Neuron (in vitro differentiated cells): ENCODE data around the gene AUH.

Experiments used
- H2AFZ ChIP-seq: one replicate; pipeline ENCODE4 v1.6.1; 2013; ENCODE audit warnings: low read depth, mild to moderate bottlenecking, inconsistent platforms, low read length, moderate library complexity
- H3K27me3 ChIP-seq: one replicate; pipeline ENCODE4 v1.6.1; 2013; ENCODE audit warnings: low read length; ENCODE audit not compliant: insufficient read depth
- H3K36me3 ChIP-seq: one replicate; pipeline ENCODE4 v1.6.1; 2013; ENCODE audit warnings: low read length; ENCODE audit not compliant: insufficient read depth
- H3K4me1 ChIP-seq: one replicate; pipeline ENCODE4 v1.6.1; 2013; ENCODE audit warnings: low read length; ENCODE audit not compliant: insufficient read depth
- H3K4me3 ChIP-seq: 2 replicates; pipeline ENCODE4 v1.5.1; 2013; ENCODE audit warnings: mild to moderate bottlenecking, low read length, moderate library complexity
- H3K9me3 ChIP-seq: one replicate; pipeline ENCODE4 v1.6.1; 2013; ENCODE audit warnings: low read length

AUH gene

DNA sequence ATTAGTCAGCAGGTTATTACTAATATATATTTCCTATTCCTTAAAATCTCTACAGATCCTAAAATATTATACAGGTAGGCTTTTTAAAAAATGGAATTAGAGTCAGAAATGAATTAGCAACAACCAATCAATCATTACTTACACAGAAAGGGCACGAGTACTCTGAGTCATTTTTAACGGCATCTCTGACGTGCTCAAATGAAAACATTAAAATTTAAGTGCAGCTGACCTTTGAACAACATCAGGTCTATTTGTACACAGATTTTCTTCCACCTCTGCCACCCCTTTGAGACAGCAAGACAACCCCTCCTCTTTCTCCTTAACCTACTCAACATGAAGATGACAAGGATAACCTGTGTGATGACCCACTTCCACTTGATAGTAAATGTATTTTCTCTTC is 19.1 kb downstream of the AUH start:
- H3K27me3 ChIP-seq = no peaks in the 10 kb centered on the region
- H2AFZ ChIP-seq = no peak overlapping the region
- no peak overlapping the region for H3K4me3 ChIP-seq
- peaks cover 7% of the 10 kb centered on the region for H3K9me3 ChIP-seq
- peaks cover 25% of the 10 kb centered on the region for H3K36me3 ChIP-seq
- no peaks in the 10 kb centered on the region for H3K4me1 ChIP-seq

DNA sequence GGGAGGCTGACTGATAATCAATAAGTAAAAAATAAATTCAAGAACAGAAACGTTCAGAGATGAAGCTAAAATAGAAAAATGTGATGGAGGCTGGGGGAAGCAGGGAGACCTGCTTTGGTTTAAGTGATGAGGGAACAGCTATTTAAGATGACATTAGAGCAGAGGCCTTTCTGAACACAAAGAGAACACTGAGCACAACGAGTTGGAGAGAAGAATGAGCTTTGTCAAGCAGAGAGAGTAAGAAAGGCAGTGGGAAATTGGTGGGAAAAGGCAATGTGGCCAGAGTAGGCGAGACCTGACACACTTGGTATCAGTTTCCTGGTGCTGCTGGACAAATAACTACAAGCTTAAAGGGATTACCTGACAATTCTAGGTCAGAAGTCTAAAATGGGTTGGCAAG is 20.0 kb downstream of the AUH start:
- peaks cover 7% of the 10 kb centered on the region for H3K9me3 ChIP-seq
- no peak overlapping the region for H3K4me3 ChIP-seq
- H3K4me1 ChIP-seq = no peaks in the 10 kb centered on the region
- H2AFZ ChIP-seq = no peak overlapping the region
- no peaks in the 10 kb centered on the region for H3K27me3 ChIP-seq
- peaks cover 25% of the 10 kb centered on the region for H3K36me3 ChIP-seq

DNA sequence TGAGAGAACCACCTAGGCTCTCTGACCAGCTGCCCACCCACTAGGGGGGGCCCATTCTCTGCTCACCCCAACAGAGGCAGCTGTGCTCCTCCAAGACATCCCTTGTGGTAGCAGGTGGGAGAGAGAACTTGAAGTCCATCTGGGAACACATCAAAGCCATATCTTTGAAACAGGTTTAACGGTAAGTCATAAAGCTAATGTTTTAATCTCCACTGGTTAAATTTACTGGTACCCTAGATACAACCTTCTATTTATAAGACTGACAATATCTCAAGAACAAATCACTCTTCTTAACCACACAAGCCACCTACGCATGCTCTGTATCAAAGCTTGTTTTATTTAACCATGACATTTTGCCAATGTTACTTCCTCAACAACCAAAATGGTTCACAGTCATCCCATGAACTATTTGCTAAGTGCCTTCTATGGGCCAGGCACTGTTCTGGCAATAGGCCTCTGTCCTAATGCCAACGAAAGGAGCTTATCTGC is 20.4 kb downstream of the AUH start:
- H3K9me3 ChIP-seq = peaks cover 7% of the 10 kb centered on the region
- no peak overlapping the region for H2AFZ ChIP-seq
- H3K27me3 ChIP-seq = no peaks in the 10 kb centered on the region
- H3K36me3 ChIP-seq = peaks cover 25% of the 10 kb centered on the region
- H3K4me1 ChIP-seq = no peaks in the 10 kb centered on the region
- H3K4me3 ChIP-seq = no peak overlapping the region

DNA sequence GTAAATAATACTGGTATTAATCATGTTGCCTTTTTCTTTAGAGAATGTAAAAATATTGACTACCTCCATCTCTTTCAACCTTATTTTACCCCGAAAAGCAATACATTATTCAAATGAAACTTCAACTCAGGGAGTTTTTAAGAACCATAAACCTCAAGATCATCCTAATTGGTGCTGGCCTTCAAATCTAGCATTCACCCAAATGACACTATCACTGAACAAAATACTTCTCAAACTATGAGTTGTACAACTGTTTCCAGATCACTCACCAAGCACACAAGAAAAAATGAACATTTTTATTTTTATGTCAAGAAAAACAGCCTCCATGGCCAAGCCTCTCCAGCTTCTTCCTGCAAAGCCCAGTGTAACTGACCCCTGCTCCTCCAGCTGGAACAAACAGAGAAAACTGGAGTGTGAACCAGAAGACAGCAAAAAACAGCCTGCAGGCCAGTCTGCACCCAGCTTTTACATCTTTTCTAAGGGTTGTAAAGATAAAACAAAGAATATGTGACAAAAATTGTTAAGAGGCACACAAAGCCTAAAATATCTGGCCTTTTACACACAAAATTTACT is 21.2 kb downstream of the AUH start:
- Histone ChIP-seq H3K4me1 (no peaks in the 10 kb centered on the region), H2AFZ (no peak overlapping the region), H3K9me3 (peaks cover 7% of the 10 kb centered on the region), H3K36me3 (peaks cover 25% of the 10 kb centered on the region), H3K27me3 (no peaks in the 10 kb centered on the region), H3K4me3 (no peak overlapping the region)

DNA sequence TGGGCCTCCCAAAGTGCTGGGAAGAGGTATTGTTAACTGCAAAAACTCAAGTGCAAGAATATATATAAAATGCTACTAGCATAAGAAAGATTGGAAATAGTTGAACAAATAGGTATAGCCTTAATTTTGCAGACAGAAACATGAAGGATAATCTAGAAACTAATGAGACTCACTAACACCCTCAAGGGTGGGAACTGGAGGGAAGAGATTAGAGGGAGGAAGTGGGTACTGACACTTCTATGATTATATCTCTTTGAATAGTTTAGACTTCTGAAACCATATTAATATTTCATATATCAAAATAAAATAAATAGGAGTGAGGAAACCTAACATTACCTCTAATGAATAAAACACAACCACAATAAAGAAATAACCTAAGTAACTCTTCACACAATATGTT is 23.0 kb downstream of the AUH start:
- H3K9me3 ChIP-seq = peaks cover 10% of the 10 kb centered on the region
- H3K4me1 ChIP-seq = peaks cover 3% of the 10 kb centered on the region
- no peaks in the 10 kb centered on the region for H3K27me3 ChIP-seq
- H2AFZ ChIP-seq = no peak overlapping the region
- H3K36me3 ChIP-seq = peaks cover 25% of the 10 kb centered on the region
- H3K4me3 ChIP-seq = no peak overlapping the region

DNA sequence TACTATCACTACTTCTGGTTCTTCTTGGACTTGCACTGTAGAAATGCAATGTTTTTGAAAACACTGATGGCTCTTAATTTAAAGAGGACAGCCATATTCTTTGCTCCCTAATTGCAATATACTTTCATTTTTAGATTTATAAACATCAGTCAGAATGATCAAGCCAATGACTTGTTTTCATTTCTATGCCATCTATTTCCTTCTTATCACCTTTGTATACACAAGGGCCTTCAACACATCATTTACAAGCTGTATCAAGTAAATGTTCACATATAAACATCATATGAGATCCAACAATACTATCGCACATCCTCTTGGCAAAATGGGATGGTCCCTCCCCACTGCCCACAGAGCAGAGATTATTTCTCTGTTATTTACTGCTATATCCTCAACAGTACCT is 24.9 kb downstream of the AUH start:
- H3K36me3 ChIP-seq = peaks cover 16% of the 10 kb centered on the region
- H2AFZ ChIP-seq = no peak overlapping the region
- peaks cover 3% of the 10 kb centered on the region for H3K4me1 ChIP-seq
- H3K9me3 ChIP-seq = peaks cover 5% of the 10 kb centered on the region
- H3K27me3 ChIP-seq = no peaks in the 10 kb centered on the region
- no peak overlapping the region for H3K4me3 ChIP-seq

DNA sequence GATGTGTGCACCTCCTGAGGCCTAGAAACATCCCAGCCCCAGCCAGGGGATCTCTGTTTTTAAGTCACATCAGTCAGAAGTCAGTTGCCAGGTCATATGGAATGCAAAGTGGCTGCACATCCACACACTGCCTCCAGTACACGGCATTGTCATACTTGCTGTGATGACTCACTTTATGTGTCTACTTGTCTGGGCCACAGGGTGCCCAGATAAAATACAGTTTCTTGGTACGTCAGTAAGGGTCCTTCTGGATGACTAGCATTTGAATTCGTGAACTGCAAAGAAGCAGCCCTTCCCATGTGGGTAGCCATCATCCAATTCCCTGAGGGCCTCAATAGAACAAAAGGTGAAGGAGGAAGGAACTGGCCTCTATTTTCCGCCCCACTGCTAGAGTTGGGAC is 27.7 kb downstream of the AUH start:
- H3K9me3 ChIP-seq = peaks cover 3% of the 10 kb centered on the region
- H3K36me3 ChIP-seq = peaks cover 2% of the 10 kb centered on the region
- peaks cover 3% of the 10 kb centered on the region for H3K4me1 ChIP-seq

DNA sequence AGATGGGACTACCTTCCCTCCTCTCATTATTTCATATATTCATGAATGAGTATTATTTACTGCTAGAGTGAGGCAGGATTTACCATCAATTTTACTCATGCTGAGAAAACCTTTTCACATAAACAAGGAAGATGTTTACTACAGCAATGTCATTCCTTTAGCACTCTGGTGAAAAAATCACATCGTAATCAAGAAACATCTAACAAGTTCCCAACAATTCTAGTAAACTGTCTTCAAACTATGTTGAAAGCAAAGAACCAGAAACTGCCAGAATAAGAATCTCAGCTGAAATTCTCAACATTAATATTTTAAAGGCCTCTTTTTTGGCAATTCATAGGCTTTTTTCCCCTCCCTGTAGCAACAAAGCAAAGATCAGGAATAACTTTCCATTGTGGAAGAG is 28.2 kb downstream of the AUH start:
- Histone ChIP-seq H2AFZ (no peak overlapping the region), H3K36me3 (no peaks in the 10 kb centered on the region), H3K4me1 (peaks cover 3% of the 10 kb centered on the region), H3K27me3 (no peaks in the 10 kb centered on the region), H3K9me3 (peaks cover 3% of the 10 kb centered on the region), H3K4me3 (no peak overlapping the region)

More for the DNA sequence above, 27.7 kb downstream of the AUH start:
- H3K4me3 ChIP-seq = no peak overlapping the region
- no peaks in the 10 kb centered on the region for H3K27me3 ChIP-seq
- no peak overlapping the region for H2AFZ ChIP-seq

DNA sequence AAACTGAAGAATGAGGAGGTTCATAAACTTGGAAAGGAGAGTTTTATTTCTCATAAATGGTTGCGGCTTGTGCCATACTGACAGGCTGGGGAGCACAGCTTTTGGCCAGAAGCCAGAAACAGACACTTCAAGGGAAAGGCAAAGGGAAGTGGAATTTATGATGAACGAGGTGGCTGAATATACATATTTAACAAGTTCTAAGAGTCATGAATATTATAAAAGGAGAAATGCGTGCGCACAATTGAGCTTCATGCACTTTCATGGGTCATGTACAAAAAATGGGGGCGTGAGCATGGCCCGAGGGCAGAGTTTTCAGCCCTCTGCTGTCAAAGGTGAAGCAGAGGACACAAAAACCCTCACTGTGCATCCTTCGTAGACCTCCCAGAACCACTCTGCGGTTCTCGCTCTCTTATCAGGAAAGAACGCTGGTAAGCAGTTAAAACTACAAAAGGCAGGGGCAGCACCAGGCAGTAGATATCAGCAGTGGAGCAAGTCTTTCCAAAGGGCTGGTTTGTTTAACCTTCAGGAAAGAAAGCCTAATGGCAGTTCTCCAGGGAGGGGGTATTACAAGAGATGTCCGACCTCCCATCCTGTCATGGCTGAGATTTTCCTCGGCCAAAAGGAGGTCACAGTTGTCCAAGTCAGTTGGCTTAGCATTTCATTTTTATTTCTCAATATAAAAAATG is 29.0 kb downstream of the AUH start:
- Histone ChIP-seq H3K9me3 (peaks cover 11% of the 10 kb centered on the region), H3K4me1 (peaks cover 3% of the 10 kb centered on the region), H3K27me3 (no peaks in the 10 kb centered on the region), H2AFZ (no peak overlapping the region), H3K36me3 (no peaks in the 10 kb centered on the region), H3K4me3 (no peak overlapping the region)

DNA sequence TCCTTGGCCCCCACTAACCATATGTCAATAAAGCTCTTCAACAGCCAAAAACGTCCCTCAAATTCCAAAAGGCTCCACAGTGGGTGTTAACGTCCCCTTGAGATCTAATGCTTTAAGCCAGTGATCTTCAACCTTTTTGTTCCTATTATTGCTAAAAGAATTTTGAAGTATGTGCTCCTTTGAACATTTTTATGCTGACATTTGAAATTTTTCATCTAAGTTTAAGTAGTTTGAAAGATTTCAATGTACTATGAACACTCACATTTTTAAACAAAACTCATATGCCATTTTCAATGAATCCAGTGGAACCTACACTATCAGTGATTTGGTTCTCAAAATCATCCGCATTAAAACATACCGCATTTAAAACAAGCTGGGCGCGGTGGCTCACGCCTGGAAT is 29.9 kb downstream of the AUH start:
- Histone ChIP-seq H2AFZ (no peak overlapping the region), H3K4me1 (peaks cover 3% of the 10 kb centered on the region), H3K27me3 (no peaks in the 10 kb centered on the region), H3K4me3 (no peak overlapping the region), H3K9me3 (peaks cover 17% of the 10 kb centered on the region), H3K36me3 (peaks cover 4% of the 10 kb centered on the region)

DNA sequence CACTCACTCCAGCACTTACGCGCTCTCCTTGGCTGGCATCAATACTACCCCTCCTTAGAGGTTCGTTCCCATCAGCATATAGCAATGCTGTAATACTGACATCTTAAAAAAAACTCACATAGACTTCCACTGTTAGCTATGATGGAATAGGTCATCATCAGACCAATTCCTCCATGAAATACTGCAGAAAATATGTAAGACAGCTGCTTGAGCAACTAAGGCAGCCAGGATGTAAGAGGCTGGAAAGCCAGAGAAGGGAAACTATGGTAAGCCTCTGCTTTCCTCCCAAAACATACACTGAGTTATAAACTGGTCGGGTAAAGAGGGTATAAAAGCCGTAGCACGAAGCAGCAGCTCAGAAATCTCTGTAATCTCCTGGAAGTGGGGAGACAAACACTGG is 33.5 kb downstream of the AUH start:
- no peaks in the 10 kb centered on the region for H3K4me1 ChIP-seq
- H2AFZ ChIP-seq = no peak overlapping the region
- no peak overlapping the region for H3K4me3 ChIP-seq
- peaks cover 7% of the 10 kb centered on the region for H3K36me3 ChIP-seq
- H3K9me3 ChIP-seq = peaks cover 13% of the 10 kb centered on the region
- H3K27me3 ChIP-seq = no peaks in the 10 kb centered on the region

DNA sequence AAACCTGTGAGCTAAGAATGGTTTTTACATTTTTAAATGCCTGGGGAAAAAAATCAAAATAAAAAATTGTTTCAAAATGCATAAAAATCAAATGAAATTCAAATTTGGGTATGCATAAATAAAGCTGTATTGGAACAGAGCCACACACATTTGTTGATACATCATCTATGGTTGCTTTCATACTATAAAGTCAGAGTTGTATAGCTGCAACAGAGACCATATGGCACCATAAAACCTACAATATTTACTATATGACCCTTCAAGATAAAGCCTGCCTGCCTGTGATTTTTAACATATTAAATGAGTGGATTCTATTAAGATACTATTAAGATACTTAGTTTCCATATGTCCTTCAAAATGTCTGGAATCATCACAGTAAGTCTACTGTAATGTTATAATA is 40.0 kb downstream of the AUH start:
- Histone ChIP-seq H3K27me3 (no peaks in the 10 kb centered on the region), H3K36me3 (peaks cover 2% of the 10 kb centered on the region)

DNA sequence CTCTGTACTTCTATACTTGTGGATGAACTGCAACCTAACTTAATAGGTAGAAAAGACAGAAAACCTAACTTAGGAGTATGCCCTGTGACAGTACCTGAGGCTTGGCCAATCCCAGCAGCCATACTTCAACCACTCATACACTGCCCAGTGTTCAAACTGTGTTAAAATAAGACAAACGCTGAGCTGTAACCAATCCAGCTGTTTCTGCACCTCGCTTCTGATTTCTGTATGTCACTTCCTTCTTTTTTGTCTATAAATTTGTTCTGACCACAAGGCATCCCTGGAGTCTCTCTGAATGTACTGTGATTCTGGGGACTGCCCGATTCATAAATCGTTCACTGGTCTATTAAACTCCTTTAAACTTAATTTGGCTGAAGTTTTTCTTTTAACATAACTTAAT is 41.4 kb downstream of the AUH start:
- Histone ChIP-seq H2AFZ (no peak overlapping the region), H3K36me3 (no peaks in the 10 kb centered on the region), H3K4me1 (no peaks in the 10 kb centered on the region), H3K9me3 (no peaks in the 10 kb centered on the region), H3K4me3 (no peak overlapping the region), H3K27me3 (no peaks in the 10 kb centered on the region)

More for the DNA sequence above, 40.0 kb downstream of the AUH start:
- Histone ChIP-seq H3K4me1 (no peaks in the 10 kb centered on the region), H3K4me3 (no peak overlapping the region), H2AFZ (no peak overlapping the region), H3K9me3 (no peaks in the 10 kb centered on the region)

DNA sequence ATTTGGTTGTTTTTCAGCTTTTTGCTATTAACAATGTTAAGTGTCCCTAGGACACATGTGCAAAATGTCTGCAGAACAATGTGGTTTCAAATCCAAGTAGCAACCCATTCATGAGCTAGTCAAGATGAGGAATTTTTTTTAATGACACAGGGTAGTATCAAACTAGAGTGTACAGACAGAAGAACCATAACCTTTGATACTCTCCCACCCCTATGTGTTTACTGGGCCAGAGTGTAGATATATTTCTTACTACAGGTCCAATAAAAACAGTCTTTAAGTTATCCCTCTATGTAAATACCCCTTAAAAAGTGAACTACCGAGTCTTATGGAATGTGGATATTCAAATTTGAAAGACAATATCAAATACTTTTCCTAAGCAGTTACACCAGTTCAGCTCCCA is 45.6 kb downstream of the AUH start:
- H2AFZ ChIP-seq = no peak overlapping the region
- no peaks in the 10 kb centered on the region for H3K36me3 ChIP-seq
- no peaks in the 10 kb centered on the region for H3K27me3 ChIP-seq
- H3K9me3 ChIP-seq = no peaks in the 10 kb centered on the region
- H3K4me1 ChIP-seq = no peaks in the 10 kb centered on the region
- no peak overlapping the region for H3K4me3 ChIP-seq
